Astrocyte (in vitro differentiated cells and primary cell): ENCODE results near the gene RNF152.

Source experiments
- EZH2 ChIP-seq: IDR thresholded peaks from 2 replicates; pipeline ENCODE4 v1.6.1; 2012; ENCODE audit warnings: mild to moderate bottlenecking, low read length, inconsistent platforms; ENCODE audit not compliant: insufficient read depth
- TF ChIP-seq, protein P1 (sequence below): IDR thresholded peaks from 2 replicates; pipeline ENCODE4 v1.5.1; 2011; ENCODE audit warnings: low read depth, mild to moderate bottlenecking, inconsistent platforms, low read length, moderate library complexity; ENCODE audit not compliant: insufficient read depth

DNA sequence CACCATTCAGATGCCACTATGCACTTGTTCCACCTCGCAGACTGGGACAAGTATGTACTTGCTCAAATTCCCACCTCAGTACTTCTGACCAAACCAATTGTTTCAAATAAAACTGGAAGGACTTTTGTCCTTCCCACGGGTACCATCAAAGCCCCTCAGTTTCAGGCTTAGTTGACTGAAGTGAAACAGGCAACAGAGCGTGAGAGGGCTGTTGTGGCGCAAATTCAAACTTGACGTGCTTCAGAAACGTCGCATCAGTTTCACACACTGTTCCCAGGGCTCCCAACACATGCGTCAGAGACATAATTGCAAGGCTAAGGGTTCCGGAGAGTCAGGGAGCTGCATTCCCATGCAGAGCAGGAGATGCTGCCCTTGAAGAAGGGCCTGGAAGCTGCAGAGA is 33.7 kb downstream of the RNF152 start:
- TF ChIP-seq, protein P1, sequence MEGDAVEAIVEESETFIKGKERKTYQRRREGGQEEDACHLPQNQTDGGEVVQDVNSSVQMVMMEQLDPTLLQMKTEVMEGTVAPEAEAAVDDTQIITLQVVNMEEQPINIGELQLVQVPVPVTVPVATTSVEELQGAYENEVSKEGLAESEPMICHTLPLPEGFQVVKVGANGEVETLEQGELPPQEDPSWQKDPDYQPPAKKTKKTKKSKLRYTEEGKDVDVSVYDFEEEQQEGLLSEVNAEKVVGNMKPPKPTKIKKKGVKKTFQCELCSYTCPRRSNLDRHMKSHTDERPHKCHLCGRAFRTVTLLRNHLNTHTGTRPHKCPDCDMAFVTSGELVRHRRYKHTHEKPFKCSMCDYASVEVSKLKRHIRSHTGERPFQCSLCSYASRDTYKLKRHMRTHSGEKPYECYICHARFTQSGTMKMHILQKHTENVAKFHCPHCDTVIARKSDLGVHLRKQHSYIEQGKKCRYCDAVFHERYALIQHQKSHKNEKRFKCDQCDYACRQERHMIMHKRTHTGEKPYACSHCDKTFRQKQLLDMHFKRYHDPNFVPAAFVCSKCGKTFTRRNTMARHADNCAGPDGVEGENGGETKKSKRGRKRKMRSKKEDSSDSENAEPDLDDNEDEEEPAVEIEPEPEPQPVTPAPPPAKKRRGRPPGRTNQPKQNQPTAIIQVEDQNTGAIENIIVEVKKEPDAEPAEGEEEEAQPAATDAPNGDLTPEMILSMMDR = no peak
- no peak for TF ChIP-seq EZH2
